ENCODE data around the gene UNC80.

DNA sequence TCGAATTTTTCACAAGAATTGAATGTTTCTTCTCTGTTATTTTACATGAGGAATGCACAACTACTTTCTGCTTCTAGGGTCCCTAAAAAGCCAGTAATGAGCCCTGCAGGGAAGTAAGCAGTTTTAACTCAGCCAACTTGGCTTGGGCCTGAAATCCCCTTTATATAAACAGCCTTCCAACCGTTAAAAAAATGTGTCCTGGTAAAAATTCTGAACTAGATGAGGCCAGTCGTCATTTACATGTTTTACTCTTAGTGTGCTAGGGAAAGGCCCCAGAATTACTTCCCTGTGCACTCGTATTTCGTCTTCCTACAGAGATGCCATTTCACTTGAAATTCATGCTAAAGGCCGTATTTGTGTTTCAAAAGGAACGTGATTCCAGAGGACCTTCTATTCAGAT lies 188.4 kb downstream of the UNC80 start:
- TF ChIP-seq, protein P1, sequence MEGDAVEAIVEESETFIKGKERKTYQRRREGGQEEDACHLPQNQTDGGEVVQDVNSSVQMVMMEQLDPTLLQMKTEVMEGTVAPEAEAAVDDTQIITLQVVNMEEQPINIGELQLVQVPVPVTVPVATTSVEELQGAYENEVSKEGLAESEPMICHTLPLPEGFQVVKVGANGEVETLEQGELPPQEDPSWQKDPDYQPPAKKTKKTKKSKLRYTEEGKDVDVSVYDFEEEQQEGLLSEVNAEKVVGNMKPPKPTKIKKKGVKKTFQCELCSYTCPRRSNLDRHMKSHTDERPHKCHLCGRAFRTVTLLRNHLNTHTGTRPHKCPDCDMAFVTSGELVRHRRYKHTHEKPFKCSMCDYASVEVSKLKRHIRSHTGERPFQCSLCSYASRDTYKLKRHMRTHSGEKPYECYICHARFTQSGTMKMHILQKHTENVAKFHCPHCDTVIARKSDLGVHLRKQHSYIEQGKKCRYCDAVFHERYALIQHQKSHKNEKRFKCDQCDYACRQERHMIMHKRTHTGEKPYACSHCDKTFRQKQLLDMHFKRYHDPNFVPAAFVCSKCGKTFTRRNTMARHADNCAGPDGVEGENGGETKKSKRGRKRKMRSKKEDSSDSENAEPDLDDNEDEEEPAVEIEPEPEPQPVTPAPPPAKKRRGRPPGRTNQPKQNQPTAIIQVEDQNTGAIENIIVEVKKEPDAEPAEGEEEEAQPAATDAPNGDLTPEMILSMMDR (IDR thresholded peaks at IDR 0.05): no peak
- TF ChIP-seq POLR2A (IDR thresholded peaks at IDR 0.05) (no peak), POLR2AphosphoS5 (IDR thresholded peaks at IDR 0.05) (no peak), EP300 (IDR thresholded peaks at IDR 0.05) (no peak)
